Neuronal stem cell (in vitro differentiated cells): ENCODE measurements around the gene ARHGAP24.
"Not testable (repeated sequence)": the region's sequence is repeated elsewhere in the genome, so short reads cannot be mapped to it uniquely, and the experiment has no call there.

Experiments
- DNase-seq: peaks from one replicate; pipeline ENCODE4 v3.0.0-alpha.2; 2013; ENCODE audit warnings: low spot score
- H2AFZ ChIP-seq: one replicate; pipeline ENCODE4 v1.6.1; 2013; ENCODE audit warnings: mild to moderate bottlenecking, low read length, inconsistent platforms
- H2AK5ac ChIP-seq: 2 replicates; pipeline ENCODE4 v1.6.1; 2013; ENCODE audit warnings: low read depth, mild to moderate bottlenecking, inconsistent platforms, low read length, moderate library complexity, mixed read lengths
- H2BK120ac ChIP-seq: 2 replicates; pipeline ENCODE4 v1.6.1; 2013; ENCODE audit warnings: low read depth, mild to moderate bottlenecking, inconsistent platforms, low read length, moderate library complexity, mixed read lengths
- H2BK12ac ChIP-seq: one replicate; pipeline ENCODE4 v1.6.1; 2013; ENCODE audit warnings: low read length, inconsistent platforms
- H2BK15ac ChIP-seq: 2 replicates; pipeline ENCODE4 v1.6.1; 2013; ENCODE audit warnings: mild to moderate bottlenecking, low read length, inconsistent platforms, mixed read lengths
- H2BK5ac ChIP-seq: one replicate; pipeline ENCODE4 v1.6.1; 2013; ENCODE audit warnings: inconsistent platforms, mild to moderate bottlenecking, low read length, moderate library complexity
- H3K14ac ChIP-seq: one replicate; pipeline ENCODE4 v1.6.1; 2013; ENCODE audit warnings: low read length, inconsistent platforms
- H3K18ac ChIP-seq: 2 replicates; pipeline ENCODE4 v1.6.1; 2013; ENCODE audit warnings: low read length, inconsistent platforms
- H3K23ac ChIP-seq: 2 replicates; pipeline ENCODE4 v1.6.1; 2013; ENCODE audit warnings: low read depth, mild to moderate bottlenecking, mixed read lengths, low read length, inconsistent platforms; ENCODE audit not compliant: poor library complexity
- H3K27ac ChIP-seq: replicated peaks from 3 replicates; pipeline ENCODE4 v1.5.1; 2013; ENCODE audit warnings: low read length, inconsistent platforms
- H3K27me3 ChIP-seq, 3 experiments: 2 replicates each; pipeline ENCODE4 v1.6.1; 2013; ENCODE audit warnings: low read length in 3 of 3, mild to moderate bottlenecking in 2 of 3, inconsistent platforms in 1 of 3, low read depth in 1 of 3, mixed read lengths in 1 of 3, moderate library complexity in 1 of 3; ENCODE audit not compliant: control insufficient read depth in 3 of 3, insufficient read depth in 3 of 3
- H3K36me3 ChIP-seq, 2 donors: replicated peaks in 1 of 2; 2 replicates each; pipeline ENCODE4 v1.6.1; 2013; ENCODE audit warnings: low read length in 2 of 2; ENCODE audit not compliant: control insufficient read depth in 2 of 2, insufficient read depth in 2 of 2
- H3K4ac ChIP-seq: 2 replicates; pipeline ENCODE4 v1.6.1; 2013; ENCODE audit warnings: inconsistent platforms, mild to moderate bottlenecking, low read length, moderate library complexity
- H3K4me1 ChIP-seq, 2 donors: 1 replicate in 1 of 2; 2 replicates in 1 of 2; pipeline ENCODE4 v1.6.1; 2013; ENCODE audit warnings: low read length in 2 of 2, low read depth in 1 of 2; ENCODE audit not compliant: control insufficient read depth in 2 of 2, insufficient read depth in 1 of 2
- H3K4me2 ChIP-seq: one replicate; pipeline ENCODE4 v1.6.1; 2013; ENCODE audit warnings: mild to moderate bottlenecking, low read length, inconsistent platforms; ENCODE audit not compliant: insufficient read depth, poor library complexity, severe bottlenecking
- H3K4me3 ChIP-seq, 2 donors: 2 replicates each; pipeline ENCODE4 v1.5.1; 2013; ENCODE audit warnings: low read length in 2 of 2, mild to moderate bottlenecking in 2 of 2, inconsistent platforms in 1 of 2, moderate library complexity in 1 of 2
- H3K79me1 ChIP-seq: one replicate; pipeline ENCODE4 v1.6.1; 2013; ENCODE audit warnings: low read depth, mild to moderate bottlenecking, inconsistent platforms, low read length, moderate library complexity
- H3K9ac ChIP-seq: one replicate; pipeline ENCODE4 v1.6.1; 2013; ENCODE audit warnings: mild to moderate bottlenecking, low read depth, low read length, inconsistent platforms; ENCODE audit not compliant: poor library complexity
- H3K9me3 ChIP-seq, 2 donors: replicated peaks in 1 of 2; 2 replicates each; pipeline versions ENCODE3 to v1.6.1; 2013; ENCODE audit warnings: low read length in 2 of 2, mild to moderate bottlenecking in 2 of 2, inconsistent platforms in 1 of 2, low read depth in 1 of 2, mixed read lengths in 1 of 2, moderate library complexity in 1 of 2; ENCODE audit not compliant: control insufficient read depth in 2 of 2, insufficient read depth in 1 of 2
- H4K8ac ChIP-seq: one replicate; pipeline ENCODE4 v1.6.1; 2013; ENCODE audit warnings: low read depth, mild to moderate bottlenecking, inconsistent platforms, low read length, moderate library complexity
- H4K91ac ChIP-seq: one replicate; pipeline ENCODE4 v1.6.1; 2013; ENCODE audit warnings: low read length, low read depth, mild to moderate bottlenecking, inconsistent platforms; ENCODE audit not compliant: poor library complexity
- WGBS, 2 donors: extraction: QIAGEN DNeasy Blood & Tissue Kit; methylation state at CpG; one replicate each; pipeline ENCODE4 v1.1.7; 2013; ENCODE audit warnings: missing lambda C conversion rate in 2 of 2, mixed read lengths in 1 of 2; ENCODE audit not compliant: insufficient read length in 2 of 2, insufficient replicate concordance in 1 of 2; ENCODE audit errors: extremely low coverage in 2 of 2; 5-methylcytosine and 5-hydroxymethylcytosine counted together

ARHGAP24 gene

DNA sequence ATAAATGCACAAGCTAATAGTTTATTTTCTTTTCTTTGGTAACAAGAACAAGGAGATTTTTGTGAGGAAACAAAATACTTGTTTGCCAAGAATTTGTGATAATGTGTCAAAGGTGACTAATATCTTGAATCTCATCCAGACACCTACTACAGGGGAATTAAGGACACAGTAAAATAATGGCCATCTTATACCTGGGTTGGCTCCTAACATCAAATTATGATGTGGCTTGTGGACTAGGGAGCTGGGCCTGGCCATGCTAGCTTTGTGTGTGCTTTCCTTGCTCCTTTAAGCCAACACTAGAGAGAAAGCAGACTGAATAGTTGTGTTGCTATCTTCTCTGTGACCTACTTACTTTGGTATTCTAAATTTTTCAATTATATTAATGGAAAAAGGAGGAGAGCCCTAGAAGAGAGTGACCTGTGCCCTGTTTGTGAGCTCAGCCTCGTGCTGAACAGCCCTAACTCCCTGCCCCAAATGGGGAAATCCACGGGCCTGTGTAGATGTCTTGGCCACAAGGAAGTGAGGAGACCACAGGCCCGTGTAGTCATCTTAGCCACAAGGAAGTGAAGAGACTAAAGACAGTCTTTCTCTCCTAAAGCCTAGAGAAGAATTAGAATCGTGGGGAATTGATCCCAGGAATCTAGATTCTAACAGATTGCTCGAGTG, 23.3 kb downstream of the ARHGAP24 start:
- Histone ChIP-seq H3K18ac (no peak overlapping the region), H4K91ac (no peak overlapping the region), H3K4me3 (no peak overlapping the region), H3K9ac (no peak overlapping the region), H2AK5ac (no peak overlapping the region), H3K14ac (no peak overlapping the region), H3K79me1 (no peaks in the 10 kb centered on the region), H2AFZ (peak overlapping the region; percentile 10), H3K36me3 (no peaks in the 10 kb centered on the region), H3K4me2 (no peak overlapping the region), H3K4ac (no peak overlapping the region), H2BK15ac (no peak overlapping the region), H3K27me3 (no peaks in the 10 kb centered on the region), H3K9me3 (no peaks in the 10 kb centered on the region), H3K4me1 (no peaks in the 10 kb centered on the region), H4K8ac (no peak overlapping the region), H3K23ac (no peak overlapping the region), H2BK12ac (no peak overlapping the region), H2BK120ac (no peak overlapping the region), H3K27ac (no peak overlapping the region), H2BK5ac (no peak overlapping the region)
- DNase-seq: no peak
- WGBS, 2 donors: no CpG with 5 or more reads among the region's 5 CpGs

DNA sequence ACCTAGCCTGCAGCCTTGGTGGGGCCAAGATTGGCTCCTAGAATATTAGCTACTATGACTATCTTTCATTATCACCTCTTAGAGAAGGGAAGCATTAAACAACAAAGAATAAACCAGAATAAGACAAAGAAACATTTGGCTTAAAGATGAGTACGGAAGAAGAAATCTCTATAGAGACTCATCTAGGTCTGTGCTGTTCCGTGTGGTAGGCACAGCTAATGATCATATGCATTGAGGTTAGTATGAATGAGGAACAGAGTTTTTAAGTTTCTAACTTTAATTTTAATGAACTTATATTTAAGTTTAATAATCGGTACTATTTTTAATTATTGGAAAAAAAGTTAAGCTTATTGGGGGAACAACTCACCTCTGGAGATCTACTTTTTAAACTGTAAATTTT, 24.6 kb downstream of the ARHGAP24 start:
- H3K27ac ChIP-seq: no peak overlapping the region
- H3K4me2 ChIP-seq: no peak overlapping the region
- H2BK120ac ChIP-seq: no peak overlapping the region
- H3K27me3 ChIP-seq: no peaks in the 10 kb centered on the region
- no peak overlapping the region for H3K18ac ChIP-seq
- H3K79me1 ChIP-seq: no peaks in the 10 kb centered on the region
- H2BK15ac ChIP-seq: no peak overlapping the region
- no peak overlapping the region for H2AK5ac ChIP-seq
- no peak overlapping the region for H4K8ac ChIP-seq
- no peak for DNase-seq
- no peak overlapping the region for H2BK12ac ChIP-seq
- no peak overlapping the region for H3K4ac ChIP-seq
- no peak overlapping the region for H3K14ac ChIP-seq
- no peak overlapping the region for H2AFZ ChIP-seq
- no peak overlapping the region for H3K4me3 ChIP-seq
- no peak overlapping the region for H3K9ac ChIP-seq
- no peak overlapping the region for H3K23ac ChIP-seq
- no peak overlapping the region for H2BK5ac ChIP-seq
- no CpG with 5 or more reads among the region's 3 CpGs for WGBS, 2 donors
- H4K91ac ChIP-seq: no peak overlapping the region
- no peaks in the 10 kb centered on the region for H3K9me3 ChIP-seq
- H3K4me1 ChIP-seq: no peaks in the 10 kb centered on the region
- no peaks in the 10 kb centered on the region for H3K36me3 ChIP-seq

DNA sequence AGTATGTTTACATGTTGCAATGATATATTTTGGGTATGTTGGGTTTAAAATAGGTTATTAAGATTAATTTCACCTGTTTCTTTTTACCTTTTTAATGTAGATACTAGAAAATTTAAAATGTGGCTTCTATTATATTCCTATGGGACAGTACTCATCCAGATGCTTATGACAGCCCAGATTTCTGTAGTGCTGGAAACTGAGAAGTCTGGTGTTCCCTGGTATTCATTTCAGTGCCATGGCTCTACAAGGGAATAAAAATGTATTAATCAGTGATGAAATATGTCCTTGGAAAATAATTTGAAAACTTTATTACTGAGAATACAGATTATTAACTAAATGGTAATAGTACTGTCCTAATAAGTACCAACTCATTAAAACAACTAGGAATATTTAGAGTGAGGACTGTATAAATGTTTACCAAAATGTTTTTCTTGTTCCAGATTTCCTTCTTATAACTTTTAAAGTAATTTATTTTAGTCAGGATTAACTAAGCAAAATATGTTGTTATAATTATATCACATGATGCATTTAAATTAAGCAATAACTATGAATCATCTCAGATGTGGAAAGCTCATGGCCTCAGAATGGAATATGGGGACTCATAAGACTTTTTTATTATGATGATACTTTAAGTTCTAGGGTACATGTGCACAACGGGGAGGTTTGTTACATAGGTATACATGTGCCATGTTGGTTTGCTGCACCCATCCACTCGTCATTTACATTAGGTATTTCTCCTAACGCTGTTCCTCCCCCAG, 25.3 kb downstream of the ARHGAP24 start:
- Histone ChIP-seq H3K4ac (no peak overlapping the region), H3K23ac (no peak overlapping the region), H3K27ac (no peak overlapping the region), H3K14ac (no peak overlapping the region), H3K4me1 (no peaks in the 10 kb centered on the region), H2BK15ac (no peak overlapping the region), H4K91ac (no peak overlapping the region), H3K9ac (no peak overlapping the region), H3K18ac (no peak overlapping the region), H3K4me2 (no peak overlapping the region), H3K9me3 (no peaks in the 10 kb centered on the region), H4K8ac (no peak overlapping the region), H2BK12ac (no peak overlapping the region), H2AFZ (no peak overlapping the region), H3K36me3 (no peaks in the 10 kb centered on the region), H2AK5ac (no peak overlapping the region), H3K79me1 (no peaks in the 10 kb centered on the region), H3K27me3 (no peaks in the 10 kb centered on the region), H3K4me3 (no peak overlapping the region), H2BK5ac (no peak overlapping the region), H2BK120ac (no peak overlapping the region)
- no CpG with 5 or more reads among the region's 3 CpGs for WGBS, 2 donors
- no peak for DNase-seq

DNA sequence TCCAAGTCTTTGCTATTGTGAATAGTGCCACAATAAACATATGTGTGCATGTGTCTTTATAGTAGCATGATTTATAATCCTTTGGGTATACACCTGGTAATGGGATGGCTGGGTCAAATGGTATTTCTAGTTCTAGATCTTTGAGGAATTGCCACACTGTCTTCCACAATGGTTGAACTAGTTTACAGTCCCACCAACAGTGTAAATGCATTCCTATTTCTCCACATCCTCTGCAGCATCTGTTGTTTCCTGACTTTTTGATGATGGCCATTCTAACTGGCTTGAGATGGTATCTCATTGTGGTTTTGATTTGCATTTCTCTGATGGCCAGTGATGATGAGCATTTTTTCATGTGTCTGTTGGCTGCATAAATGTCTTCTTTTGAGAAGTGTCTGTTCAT, 26.2 kb downstream of the ARHGAP24 start:
- H2BK12ac ChIP-seq, H3K27me3 ChIP-seq, H2BK15ac ChIP-seq, H2AK5ac ChIP-seq, H3K4ac ChIP-seq, H3K14ac ChIP-seq, H4K8ac ChIP-seq, H3K79me1 ChIP-seq, H2BK120ac ChIP-seq, H3K9ac ChIP-seq, H2AFZ ChIP-seq, DNase-seq, H2BK5ac ChIP-seq, H3K18ac ChIP-seq, H4K91ac ChIP-seq, H3K27ac ChIP-seq, H3K4me1 ChIP-seq, H3K23ac ChIP-seq, H3K36me3 ChIP-seq, H3K9me3 ChIP-seq, H3K4me2 ChIP-seq, H3K4me3 ChIP-seq: not testable (repeated sequence)
